HUDEP-2 (cell line): Measurements from ENCODE around the gene SDC3.
"Not testable (repeated sequence)": the region's sequence is repeated elsewhere in the genome, so short reads cannot be mapped to it uniquely, and the experiment has no call there.

Source experiments
- DNase-seq, 76 experiments: peaks; one replicate each; lab custom pipeline; 2025; ENCODE audit not compliant: unreplicated experiment in 76 of 76; lab: John Stamatoyannopoulos, UW

Gene SDC3

DNA sequence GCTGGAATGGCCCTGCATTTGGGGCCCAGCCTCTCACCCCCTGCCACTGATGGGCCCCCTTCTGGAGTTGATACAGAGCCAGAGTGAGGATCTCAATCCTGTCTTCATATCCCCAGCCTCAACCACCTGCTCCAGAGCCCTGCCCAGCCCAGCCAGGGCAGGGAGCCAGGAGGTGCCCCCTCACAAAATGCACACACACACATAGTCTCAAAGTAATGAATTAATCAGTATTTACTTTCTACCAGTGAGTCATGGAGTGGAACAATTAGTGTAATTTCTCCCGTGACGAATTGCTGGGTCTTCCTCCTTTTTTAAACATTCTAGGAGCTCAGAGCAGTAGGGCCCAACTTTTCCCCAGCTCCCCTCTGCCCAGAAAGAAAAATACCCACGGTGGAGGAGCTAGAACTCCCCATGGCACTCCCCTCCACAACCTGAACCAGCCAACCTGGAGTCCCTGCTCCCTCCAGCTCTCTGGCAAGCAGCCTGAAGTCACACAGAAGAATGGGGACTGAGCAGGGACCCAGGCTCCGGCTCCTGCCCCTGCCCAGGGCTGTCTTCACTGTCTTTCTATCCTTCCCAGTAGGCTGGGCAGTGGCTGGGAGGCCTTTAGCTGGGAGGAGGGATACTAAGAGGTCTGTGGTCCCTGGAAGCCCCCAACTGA lies 29.3 kb downstream of the SDC3 start:
- DNase-seq = no peak

DNA sequence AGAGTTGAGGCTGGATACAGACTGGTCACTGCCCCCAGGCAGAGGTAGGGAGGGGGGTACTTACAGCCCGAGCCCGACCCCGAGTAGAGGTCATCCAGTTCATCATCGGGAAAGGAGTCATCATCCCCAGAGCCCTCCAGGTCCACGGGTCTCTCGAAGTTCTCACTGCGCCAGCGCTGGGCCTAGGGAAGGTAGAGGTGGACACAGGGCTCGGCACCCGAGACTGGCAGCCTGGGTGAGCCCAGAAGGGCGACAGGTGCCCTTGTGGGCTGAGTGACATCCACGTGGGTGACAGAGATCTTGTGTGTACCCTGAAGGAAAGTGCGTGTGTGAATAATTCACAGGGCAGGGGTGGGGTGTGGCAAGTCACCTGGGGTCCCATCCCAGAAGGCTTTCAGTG lies 30.0 kb downstream of the SDC3 start:
- no peak for DNase-seq

DNA sequence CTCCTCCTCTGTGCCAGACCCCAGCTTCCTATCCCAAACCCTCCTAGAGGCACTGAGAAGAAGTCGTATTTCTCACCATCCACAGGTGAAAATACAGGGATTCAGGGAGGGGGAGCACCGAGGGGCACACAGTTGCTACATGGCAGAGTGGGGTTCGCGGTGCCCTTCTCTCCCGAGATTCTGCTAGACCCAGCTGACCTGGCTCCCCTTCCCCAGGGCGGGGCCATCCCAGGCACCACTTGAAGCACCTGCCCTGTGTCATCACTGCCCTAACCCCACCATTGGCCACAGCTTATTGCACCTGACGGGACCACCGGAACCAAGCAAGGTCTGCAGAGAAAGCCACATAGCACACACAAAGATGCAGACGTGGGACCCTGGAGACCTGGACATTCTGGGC lies 30.5 kb downstream of the SDC3 start:
- DNase-seq = no peak

DNA sequence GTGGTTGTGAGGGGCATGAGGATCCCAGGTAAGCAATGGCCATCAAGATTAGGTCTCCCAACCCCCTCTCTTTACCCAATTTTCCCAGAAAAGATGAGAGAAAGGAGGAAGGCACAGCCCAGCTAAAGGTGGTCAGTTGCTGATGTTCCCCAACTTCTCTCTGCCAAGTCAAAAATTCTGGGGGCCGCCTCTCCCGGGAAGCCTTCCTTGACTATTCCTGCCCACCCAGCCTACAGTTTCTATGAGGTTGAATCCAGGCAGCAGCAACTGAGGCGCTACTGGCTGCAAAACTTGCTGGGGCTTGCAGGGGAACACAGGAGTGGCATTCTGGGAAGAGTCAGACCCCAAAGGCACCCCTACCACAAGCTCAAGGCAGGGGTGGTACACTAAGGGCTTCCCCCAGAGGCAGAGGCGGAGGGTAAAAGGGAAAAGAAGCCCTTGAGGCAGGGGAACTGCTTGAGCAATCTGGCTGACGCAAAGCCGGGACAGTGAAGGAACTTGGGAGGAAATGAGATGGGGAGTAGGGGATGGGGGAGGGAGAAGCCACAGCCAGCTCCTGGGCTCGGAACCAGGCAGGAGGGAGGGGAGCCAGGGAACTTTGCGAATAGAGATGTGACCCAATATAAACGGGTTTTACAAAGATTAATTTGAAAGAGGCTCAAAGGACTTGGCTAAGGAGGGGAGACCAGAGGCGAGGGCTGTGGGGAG lies 31.2 kb downstream of the SDC3 start:
- no peak for DNase-seq

DNA sequence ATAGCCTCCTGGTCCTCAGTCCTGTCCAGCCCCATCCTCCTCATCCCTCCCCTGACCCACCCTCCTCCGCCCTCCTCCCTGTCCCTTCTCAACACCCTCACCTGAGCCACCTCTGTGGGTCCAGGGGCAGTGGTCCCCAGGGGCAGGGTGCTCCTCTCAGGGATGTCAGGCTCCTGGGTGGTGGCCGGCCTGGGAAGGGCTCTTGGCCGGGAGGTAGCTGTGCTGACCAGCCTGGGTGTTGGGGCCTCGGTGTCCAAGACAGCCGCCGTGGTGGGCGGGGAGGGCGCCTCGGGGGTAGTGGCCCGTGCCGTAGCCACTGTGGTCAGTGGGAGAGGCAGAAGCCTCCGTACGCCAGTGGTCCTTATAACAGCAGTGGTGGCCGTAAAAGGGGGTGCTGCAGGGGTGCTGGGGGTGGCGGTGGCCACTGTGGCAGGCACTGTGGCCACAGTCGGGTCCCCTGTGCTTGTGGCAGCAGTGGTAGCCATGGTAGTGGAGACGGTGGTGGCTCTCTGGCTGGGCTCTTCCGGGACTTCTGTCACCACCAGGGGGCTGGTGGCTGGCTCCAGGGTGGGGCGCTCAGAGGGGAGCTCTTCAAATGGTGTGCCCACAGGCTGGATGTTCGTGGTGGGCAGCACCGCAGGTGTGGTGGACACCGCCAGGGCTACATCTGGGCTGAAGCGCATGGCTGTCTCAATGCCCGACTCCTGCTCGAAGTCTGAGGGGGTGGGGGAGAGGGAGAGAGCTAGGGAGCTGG lies 31.9 kb downstream of the SDC3 start:
- no peak for DNase-seq

DNA sequence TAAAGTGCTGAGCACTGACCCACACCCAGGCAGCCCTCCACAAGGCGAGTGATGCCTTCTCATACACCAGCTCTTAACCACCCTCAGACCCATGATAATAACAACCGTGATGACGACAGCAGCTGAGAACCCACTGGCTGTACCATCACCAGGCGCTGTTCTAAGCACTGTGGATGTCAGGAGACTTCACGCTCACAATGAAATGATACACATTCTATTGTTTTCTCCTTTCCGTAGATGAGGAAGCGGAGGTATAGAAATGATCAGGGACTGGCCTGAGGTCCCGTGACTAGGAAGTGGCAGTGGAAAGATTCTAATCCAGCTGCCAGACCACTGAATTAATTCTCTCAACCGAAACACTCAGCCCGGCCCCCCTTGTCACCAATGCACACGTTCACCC lies 32.6 kb downstream of the SDC3 start:
- no peak for DNase-seq

DNA sequence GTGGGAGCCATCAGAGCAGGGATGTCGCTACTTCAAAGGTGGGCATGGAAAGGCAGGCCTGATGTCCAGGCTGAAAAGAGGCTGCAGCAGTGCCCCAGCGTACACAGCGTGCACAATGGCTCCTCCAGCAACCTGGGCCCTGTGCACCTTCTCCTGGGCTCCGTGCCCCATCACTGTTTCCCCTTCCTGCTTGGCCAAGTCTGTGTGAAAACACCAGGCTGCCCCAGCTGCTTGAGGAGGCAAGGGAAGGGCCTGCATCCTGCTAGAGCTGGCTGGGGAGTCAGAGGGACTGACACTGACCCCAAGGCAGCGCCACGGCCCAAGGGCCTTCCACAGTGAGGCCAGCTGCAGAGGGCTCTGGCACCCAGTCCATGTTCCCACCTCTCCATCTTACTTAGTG lies 33.4 kb downstream of the SDC3 start:
- DNase-seq = no peak

DNA sequence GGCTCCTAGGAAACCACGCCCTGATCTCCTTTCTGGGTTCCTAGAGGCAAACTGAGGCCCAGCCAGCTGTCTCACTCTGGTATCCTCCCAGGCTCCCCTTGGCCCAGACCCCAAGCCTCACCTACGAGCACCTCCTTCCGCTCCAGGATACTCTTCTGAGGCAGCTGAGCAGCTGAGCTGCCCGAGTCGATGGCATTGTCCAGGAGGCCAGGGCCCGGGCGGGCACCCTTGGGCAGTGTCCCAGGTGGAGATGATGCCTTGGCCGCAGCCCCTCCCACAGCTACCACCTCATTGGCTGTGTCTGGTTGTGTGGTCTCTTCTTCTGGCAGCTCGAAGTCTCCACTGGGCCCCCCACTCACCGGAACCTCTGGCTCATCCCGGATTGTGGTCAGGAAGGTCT lies 34.4 kb downstream of the SDC3 start:
- no peak for DNase-seq

DNA sequence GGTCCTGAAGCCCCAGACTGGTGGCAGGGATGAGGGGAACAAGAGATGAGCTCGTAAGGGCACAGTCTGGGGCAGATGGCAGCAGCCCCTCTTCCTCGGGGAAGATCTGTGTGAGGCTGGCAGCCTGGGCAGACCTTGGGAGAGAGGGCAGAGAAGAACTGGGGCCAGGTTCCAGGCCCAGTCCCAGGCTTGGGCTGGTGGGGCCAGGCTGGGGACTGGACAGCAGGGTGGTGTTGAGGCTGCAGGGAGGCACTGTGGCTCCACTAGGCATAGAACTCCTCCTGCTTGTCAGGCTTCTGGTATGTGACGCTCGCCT lies 35.7 kb downstream of the SDC3 start:
- DNase-seq = no peak

DNA sequence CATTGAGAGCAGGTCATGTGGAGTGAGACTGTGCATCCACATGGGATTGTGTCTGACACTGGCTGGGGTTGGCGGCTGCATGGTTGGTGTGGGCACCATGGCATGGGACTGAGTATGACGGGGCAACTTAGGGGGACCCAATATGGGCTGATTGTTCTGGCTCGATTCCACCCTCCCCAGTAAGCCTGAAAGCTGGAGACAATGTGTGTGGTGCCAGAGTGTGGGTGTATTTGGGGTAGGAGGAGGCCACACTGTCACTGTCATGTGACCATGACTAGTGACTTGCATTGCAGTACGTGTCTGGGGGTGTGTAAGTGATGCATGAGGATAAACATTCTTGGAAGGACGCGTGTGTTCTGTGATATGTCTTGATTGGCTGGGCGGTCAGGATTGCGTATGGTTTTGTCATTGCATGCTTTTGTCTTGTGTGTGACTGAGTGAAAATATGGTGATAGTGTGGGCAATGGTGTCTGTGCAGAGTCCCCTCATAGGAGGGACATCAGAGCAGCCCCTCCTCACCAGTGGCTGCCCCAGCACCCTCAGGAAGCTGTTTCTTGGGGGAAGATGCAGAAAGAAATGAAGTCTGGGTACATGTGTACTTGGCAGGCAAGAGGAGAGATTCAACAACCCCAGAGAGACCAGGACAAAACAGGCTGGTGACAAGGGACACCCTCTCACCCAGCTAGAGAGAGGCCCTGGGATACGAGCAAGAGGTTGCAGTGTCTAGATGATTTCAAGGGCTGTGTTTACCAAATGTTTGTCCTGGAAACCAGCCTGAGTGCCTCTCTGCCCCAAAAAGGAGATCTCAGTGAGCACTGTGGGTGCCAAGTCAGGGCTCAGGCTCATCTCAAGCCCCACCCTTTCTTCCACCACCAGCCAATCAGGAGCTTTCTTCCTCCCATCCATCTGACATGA lies 36.3 kb downstream of the SDC3 start:
- DNase-seq = peak in 15 of 76 experiments; percentile 5 to 64 (median 33)

DNA sequence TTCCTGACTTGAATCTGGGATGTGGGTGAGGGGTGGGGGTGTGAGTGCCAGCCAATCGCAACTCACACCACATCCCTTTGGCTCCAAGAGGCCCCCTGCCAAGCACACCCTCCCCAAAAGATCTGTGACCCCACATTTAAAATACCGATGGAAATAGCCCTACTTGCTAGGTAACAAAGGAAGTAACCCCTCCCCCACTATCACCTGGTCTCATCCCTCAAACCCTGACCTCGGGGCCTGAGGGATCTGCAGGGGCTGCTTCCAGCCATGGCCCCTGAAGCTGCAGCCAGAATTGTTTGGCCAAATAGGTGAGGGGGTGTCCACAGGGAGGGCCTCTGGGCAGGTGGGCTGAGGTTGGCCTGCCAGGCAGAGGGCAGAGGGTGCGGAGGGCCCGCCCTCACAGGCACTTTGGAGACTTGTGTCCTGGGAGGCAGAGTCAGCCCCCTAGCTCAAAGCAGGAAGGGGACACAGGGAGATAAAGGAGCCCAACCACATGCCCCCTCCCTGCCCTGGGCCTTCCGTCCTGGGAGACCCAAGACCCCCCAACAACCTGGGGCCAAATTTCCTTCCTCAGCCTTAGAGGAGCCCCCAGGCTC lies 37.2 kb downstream of the SDC3 start:
- no peak for DNase-seq

DNA sequence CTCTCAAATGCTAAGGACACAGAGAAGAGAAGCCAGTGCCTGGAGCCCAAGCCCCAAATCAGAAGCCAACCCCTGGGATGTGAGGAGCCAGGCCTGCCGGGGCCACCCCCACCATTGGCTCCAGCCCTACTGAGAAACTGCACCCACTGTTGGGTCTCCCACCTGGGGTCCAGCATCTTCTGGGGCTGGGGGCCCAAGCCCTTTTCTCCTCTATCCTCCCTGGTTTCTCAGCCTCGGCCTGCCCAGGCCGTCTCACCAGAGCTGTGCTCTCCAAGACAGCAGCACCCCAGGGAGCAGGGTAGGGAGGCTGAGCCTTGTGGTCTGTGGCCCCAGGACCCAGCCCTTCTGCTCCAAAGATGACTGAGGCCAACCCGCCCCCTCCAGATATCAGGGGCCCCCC lies 37.9 kb downstream of the SDC3 start:
- DNase-seq = no peak

DNA sequence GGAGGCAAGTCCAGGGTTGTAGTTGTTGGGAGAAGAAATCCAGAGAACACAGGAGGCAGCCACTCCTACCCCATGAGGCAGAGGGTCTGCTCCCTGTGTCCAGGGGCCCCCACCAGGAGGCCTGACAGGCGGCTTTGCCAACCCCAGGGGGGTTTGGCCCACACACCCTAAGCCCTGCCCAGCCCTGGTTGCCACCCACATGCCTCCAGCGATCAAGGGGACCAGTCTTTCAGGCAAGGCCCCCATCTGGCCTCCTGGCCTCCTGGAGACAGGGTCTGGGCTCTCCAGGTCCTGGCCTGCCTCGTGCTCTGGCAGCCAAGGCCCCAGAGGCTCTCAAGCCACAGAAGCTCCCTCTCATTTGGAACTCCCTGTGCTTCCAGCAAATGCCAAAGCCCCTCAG lies 38.5 kb downstream of the SDC3 start:
- no peak for DNase-seq

DNA sequence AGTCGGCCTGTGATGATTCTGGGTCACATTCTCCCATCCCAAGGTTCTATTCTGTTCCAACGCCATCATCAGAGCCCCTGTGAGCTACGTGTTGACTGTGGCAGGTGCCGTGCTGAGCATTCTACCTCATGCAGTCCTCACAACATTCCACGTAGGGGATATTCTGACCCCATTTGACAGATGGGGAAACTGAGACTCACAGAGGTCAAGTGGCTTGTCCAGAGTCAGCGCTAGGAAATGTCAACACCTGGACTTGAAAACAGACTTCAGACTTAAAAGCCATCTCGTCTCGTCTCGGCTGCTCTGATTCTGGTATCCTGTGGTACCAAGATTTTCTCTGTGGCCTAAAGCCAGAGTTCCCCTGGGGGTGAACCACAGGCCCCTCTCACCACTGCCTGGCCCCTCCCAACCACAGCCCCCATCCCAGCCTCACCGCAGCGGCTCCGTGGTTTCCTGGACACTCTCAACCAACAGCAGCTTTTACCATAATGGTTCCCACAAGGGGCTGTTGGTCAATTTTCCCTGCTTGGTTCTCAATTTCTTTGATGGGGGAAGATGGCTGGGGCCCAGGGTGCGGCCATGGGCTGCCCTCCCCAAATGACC lies 39.6 kb downstream of the SDC3 start:
- DNase-seq = no peak

DNA sequence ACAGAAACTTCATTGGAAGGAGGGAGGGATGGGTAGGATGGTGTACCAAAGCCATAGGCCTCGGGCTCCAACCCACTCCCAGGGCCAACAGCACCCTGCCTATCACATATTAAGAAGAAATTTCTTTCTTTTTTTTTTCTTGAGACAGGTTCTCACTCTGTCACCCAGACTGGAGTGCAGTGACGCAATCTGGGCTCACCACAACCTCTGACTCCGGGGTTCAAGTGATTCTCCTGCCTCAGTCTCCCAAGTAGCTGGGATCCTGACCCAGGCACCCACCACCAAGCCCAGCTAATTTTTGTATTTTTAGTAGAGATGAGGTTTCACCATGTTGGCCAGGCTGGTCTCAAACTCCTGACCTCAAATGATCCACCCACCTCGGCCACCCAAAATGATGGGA lies 40.5 kb downstream of the SDC3 start:
- not testable (repeated sequence) for DNase-seq

DNA sequence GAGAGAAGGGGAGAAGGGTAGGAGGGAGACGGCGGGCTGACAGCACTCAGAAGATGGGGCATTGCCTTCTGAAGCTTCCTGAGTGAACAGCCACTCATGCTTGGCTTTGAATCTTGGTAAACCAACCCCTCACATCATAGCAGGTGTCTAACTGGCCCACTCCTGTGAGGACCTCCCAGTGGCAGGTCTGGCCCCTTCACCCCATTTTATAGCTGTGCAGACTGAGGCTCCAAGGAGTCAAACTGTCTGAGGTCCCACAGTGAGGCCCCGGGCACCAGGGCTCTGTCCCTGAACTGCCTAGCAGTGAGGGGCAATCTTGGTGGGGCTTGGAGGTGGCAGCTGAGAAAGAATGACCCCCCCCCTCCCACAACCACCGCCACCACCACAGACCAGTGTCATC lies 41.0 kb downstream of the SDC3 start:
- no peak for DNase-seq

DNA sequence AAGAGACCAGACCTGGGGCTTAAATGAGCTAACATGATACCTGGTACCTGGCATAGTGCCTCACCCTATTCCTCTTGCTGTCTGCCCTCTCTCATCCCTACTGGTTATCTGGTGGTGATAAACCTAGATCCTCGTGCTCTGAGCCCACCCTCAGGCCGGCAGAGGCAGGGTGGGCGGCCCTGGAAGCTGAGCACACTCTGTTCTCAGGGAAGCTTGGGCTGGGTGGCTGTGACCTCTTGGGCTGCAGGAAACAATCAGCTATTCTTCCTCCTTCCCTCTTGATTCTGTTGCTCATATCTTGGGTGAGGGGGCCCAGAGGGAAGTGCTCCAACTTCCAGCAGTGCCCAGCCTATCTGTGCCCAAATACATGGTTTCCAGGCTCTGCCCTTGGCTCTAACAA lies 42.0 kb downstream of the SDC3 start:
- DNase-seq = no peak

DNA sequence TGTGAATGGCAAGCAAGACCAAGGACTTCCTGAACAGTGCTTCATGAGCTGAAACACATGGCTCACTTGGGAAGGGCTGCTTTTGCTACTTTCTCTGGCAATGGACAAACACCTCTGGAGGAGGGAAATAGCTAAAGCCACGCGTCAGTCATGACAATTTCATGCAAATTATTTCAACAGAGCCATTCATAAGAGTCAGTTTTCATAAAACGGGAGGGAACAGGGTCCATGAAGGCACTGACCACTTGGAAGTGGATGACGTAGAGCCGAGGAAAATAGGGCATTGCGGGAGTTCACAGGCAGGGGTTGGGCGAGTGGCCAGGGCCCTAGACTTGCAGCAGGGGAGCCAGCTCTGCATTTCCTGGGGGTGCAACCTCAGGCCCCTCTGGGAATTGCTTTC lies 43.9 kb downstream of the SDC3 start:
- DNase-seq = no peak

DNA sequence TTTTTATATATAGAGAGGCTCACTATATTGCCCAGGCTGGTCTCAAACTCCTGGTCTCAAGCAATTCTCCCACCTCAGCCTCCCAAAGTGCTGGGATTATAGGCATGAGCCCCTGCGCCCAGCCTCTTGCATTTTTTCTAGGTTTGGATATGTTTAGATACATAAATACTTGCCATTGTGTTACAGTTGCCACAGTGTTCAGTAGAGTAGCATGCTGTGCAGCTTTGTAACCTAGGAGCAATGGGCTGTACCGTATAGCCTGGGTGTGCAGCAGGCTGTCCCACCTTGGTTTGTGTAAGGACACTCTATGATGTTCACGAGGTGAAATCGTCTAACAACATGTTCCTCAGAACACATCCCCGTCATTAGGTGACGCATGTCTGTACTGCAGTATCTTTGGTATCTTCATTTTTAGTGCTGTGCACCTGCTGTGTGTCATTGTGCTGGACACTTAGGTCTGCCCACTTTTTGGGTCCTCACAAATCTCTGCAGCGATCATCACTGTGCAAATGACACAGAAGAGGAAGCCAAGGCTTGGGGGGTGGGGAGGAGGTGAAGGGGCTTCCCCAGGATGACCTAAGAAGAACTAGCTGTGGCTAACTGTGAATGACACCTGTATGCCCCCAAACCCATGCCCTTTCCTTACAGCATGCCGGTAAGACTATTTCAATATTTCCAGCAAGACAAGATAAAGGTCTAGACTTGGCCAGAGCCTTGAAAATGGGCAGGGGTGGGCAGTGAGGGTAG lies 44.5 kb downstream of the SDC3 start:
- DNase-seq = no peak

DNA sequence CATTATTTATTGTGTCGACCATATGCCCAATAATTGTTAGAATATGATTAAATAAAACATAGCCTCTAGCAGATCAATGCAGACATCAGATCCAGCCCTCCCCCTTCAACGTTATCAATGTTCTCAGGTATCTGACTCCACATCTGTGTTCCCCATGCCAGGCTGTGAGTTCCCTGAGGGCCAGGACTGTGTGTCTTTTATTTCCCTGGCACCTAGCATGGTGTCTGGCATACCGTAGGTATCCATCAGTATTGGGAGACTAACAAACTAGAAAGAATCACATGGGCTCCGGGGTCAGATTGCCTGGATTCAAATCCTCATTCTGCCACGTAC lies 48.3 kb downstream of the SDC3 start:
- no peak for DNase-seq
